GM23338 (cell line): ENCODE results near the gene CFAP70. TPM values are rescaled to one million over a fixed set of nuclear protein-coding genes. Genes with fewer than 3 reads are reported as not detected.

Source experiments
- ATAC-seq: fragments of 200-7000 bp; cut with Tn5 transposase; 3 replicates; pipeline ENCODE4 v1.9.1; 2020
- DNase-seq: peaks from one replicate; pipeline ENCODE4 v3.0.0-alpha.2; 2015; ENCODE audit warnings: low spot score
- H2AFZ ChIP-seq: fragments of 200-600 bp; sonication (generic); 2 replicates; pipeline ENCODE4 v1.8.0; 2016; ENCODE audit warnings: antibody characterized with exemption, mild to moderate bottlenecking, moderate library complexity
- H3F3A ChIP-seq: fragments of 200-600 bp; sonication (generic); replicated peaks from 2 replicates; pipeline ENCODE4 v1.8.0; 2017; ENCODE audit warnings: antibody characterized with exemption, mixed run types, low read depth
- H3K27ac ChIP-seq: fragments of 200-600 bp; sonication (generic); 2 replicates; pipeline ENCODE4 v1.6.1; 2016; ENCODE audit warnings: low read depth
- H3K27me3 ChIP-seq: fragments of 200-600 bp; sonication (generic); 2 replicates; pipeline ENCODE4 v1.8.0; 2016; ENCODE audit warnings: mild to moderate bottlenecking, mixed run types, moderate library complexity; ENCODE audit not compliant: insufficient read depth
- H3K36me3 ChIP-seq: fragments of 200-600 bp; sonication (generic); 2 replicates; pipeline ENCODE4 v1.8.0; 2016; ENCODE audit warnings: mild to moderate bottlenecking; ENCODE audit not compliant: insufficient read depth
- H3K4me1 ChIP-seq: fragments of 200-600 bp; sonication (generic); 2 replicates; pipeline ENCODE4 v1.8.0; 2016; ENCODE audit warnings: mild to moderate bottlenecking, moderate library complexity; ENCODE audit not compliant: insufficient read depth
- H3K4me2 ChIP-seq: fragments of 200-600 bp; sonication (generic); 2 replicates; pipeline ENCODE4 v1.7.1; 2017; ENCODE audit warnings: mixed run types
- H3K4me3 ChIP-seq: fragments of 200-600 bp; sonication (generic); 2 replicates; pipeline ENCODE4 v1.6.1; 2016; ENCODE audit warnings: mixed run types
- H3K79me2 ChIP-seq: fragments of 200-600 bp; sonication (generic); replicated peaks from 2 replicates; pipeline ENCODE4 v1.8.0; 2017; ENCODE audit warnings: mild to moderate bottlenecking; ENCODE audit not compliant: insufficient read depth
- H3K9me2 ChIP-seq: fragments of 200-600 bp; sonication (generic); 2 replicates; pipeline ENCODE4 v1.8.0; 2017; ENCODE audit not compliant: insufficient read depth
- H4K20me1 ChIP-seq: fragments of 200-600 bp; sonication (generic); replicated peaks from 2 replicates; pipeline ENCODE4 v1.8.0; 2017; ENCODE audit warnings: mild to moderate bottlenecking; ENCODE audit not compliant: insufficient read depth
- H3K27ac Mint-ChIP-seq: 2 replicates; pipeline ENCODE4 v1.8.0; 2020; ENCODE audit warnings: inconsistent platforms, mild to moderate bottlenecking, moderate library complexity, mixed read lengths
- H3K27me3 Mint-ChIP-seq: 3 replicates; pipeline ENCODE4 v1.8.0; 2022; ENCODE audit warnings: low read depth, mild to moderate bottlenecking, moderate library complexity, mixed read lengths, inconsistent platforms; ENCODE audit not compliant: insufficient read depth, poor library complexity
- H3K36me3 Mint-ChIP-seq: 3 replicates; pipeline ENCODE4 v1.8.0; 2021; ENCODE audit warnings: low read depth, mild to moderate bottlenecking, inconsistent platforms, moderate library complexity, mixed read lengths
- H3K4me1 Mint-ChIP-seq: 3 replicates; pipeline ENCODE4 v1.8.0; 2020; ENCODE audit warnings: mild to moderate bottlenecking, inconsistent platforms, mixed read lengths
- H3K4me3 Mint-ChIP-seq: 3 replicates; pipeline ENCODE4 v1.8.0; 2021; ENCODE audit warnings: moderate library complexity, mild to moderate bottlenecking, inconsistent platforms, mixed read lengths
- H3K9me3 Mint-ChIP-seq: 3 replicates; pipeline ENCODE4 v1.8.0; 2020; ENCODE audit warnings: moderate library complexity, mild to moderate bottlenecking, inconsistent platforms, mixed read lengths
- CREB1 ChIP-seq: fragments of 250-450 bp; sonication (Bioruptor Pico); IDR thresholded peaks from 2 replicates; pipeline ENCODE4 v1.5.0; 2020; ENCODE audit warnings: low read depth, mild to moderate bottlenecking, moderate library complexity
- EZH2 ChIP-seq: fragments of 200-600 bp; sonication (generic); IDR thresholded peaks from one replicate; pipeline ENCODE4 v1.8.0; 2017; ENCODE audit warnings: antibody characterized with exemption, mild to moderate bottlenecking, low read depth; ENCODE audit not compliant: unreplicated experiment
- EZH2phosphoT487 ChIP-seq: fragments of 200-600 bp; sonication (generic); IDR thresholded peaks from one replicate; pipeline ENCODE4 v1.8.1; 2018; ENCODE audit warnings: antibody characterized with exemption; ENCODE audit not compliant: unreplicated experiment
- JUNB ChIP-seq: IDR thresholded peaks from one replicate; pipeline ENCODE4 v1.6.1; 2016; ENCODE audit warnings: antibody characterized with exemption; ENCODE audit not compliant: unreplicated experiment
- NANOG ChIP-seq: IDR thresholded peaks from 2 replicates; pipeline ENCODE4 v1.6.1; 2016; ENCODE audit warnings: antibody characterized with exemption, borderline replicate concordance
- POLR2AphosphoS5 ChIP-seq: IDR thresholded peaks from 2 replicates; pipeline ENCODE4 v1.6.1; 2016; ENCODE audit warnings: antibody characterized with exemption, low read depth
- STAT1 ChIP-seq: IDR thresholded peaks from one replicate; pipeline ENCODE4 v1.6.1; 2016; ENCODE audit warnings: antibody characterized with exemption; ENCODE audit not compliant: unreplicated experiment
- ZNF114 ChIP-seq: fragments of 250-450 bp; sonication (Bioruptor Pico); IDR thresholded peaks from 2 replicates; pipeline ENCODE4 v1.5.0; 2020; ENCODE audit warnings: mild to moderate bottlenecking, moderate library complexity
- ZNF331 ChIP-seq: fragments of 250-450 bp; sonication (Bioruptor Pico); IDR thresholded peaks from 2 replicates; pipeline ENCODE4 v1.5.0; 2020; ENCODE audit warnings: low read depth, mild to moderate bottlenecking, moderate library complexity
- polyA plus RNA-seq: library from polyadenylated mRNA; unstranded; fragments of >200 nt; fragmentation: Nextera tagmentation; extraction: Ambion mirVana; gene quantifications from 2 replicates; pipeline ENCODE4 v1.2.1, GENCODE V29; 2016
- total RNA-seq: library from RNA; depleted of rRNA; stranded (reverse); fragments of >200 nt; shearing (Covaris generic); gene quantifications from 2 replicates; pipeline ENCODE4 v1.2.3, GENCODE V29; 2014
- TF ChIP-seq, protein P1 (sequence below): IDR thresholded peaks from 2 replicates; pipeline ENCODE4 v1.6.1; 2016; ENCODE audit warnings: antibody characterized with exemption
- TF ChIP-seq, protein P2 (sequence below), 2 experiments: fragments of 200-600 bp in 1 of 2; sonication (generic) in 1 of 2; conservative IDR thresholded peaks; 2 replicates each; pipeline versions ENCODE4 v1.5.1 to v1.6.1; 2016 to 2017; ENCODE audit warnings: antibody characterized with exemption in 2 of 2, low read depth in 2 of 2, mild to moderate bottlenecking in 2 of 2, moderate library complexity in 1 of 2
- TF ChIP-seq, protein P3 (sequence below): IDR thresholded peaks from one replicate; pipeline ENCODE4 v1.6.1; 2018; ENCODE audit warnings: antibody characterized with exemption; ENCODE audit not compliant: unreplicated experiment
- TF ChIP-seq, protein P4 (sequence below): fragments of 250-450 bp; sonication (Bioruptor Pico); IDR thresholded peaks from 2 replicates; pipeline ENCODE4 v1.5.0; 2020; ENCODE audit warnings: mild to moderate bottlenecking, moderate library complexity

The CFAP70 gene
- total and polyA plus RNA-seq, 2 experiments from 2014 or later = 0.17 to 0.24 TPM

DNA sequence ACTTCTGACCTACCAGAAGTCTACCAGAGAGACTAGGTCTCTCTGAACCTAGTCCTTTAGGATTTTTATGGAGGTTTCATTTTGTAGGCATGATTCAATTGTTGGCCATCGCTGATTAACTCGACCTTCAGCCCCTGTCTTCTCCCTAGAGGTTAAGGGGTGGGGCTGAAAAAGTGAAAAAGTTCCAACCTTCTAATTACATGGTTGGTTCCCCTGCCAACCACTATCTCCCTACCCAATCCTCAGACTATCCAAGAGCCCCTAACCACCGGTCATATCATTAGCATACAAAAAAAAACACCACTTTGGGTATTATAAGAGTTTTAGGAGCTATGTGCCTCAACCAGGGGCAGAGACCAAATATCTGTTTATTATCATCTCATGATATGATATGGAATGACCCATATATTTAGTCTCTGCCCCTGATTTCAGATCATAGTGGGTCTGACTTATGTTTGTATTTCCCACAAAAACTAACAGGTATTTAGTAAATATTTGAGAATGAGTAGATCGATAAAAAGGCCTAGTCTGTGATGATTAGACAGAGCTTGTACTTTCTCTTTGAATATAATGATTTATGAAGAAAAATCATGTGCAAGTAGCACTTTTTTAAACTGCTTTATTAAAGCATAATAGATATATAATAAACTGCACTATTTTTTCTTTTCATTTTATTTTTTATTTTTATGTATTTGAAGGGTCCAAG, 147.4 kb downstream of the CFAP70 start:
- H3K4me3 Mint-ChIP-seq = no peak overlapping the region
- DNase-seq = no peak

More for the DNA sequence above, 147.4 kb downstream of the CFAP70 start:
- Histone ChIP-seq H3K27me3 (no peaks in the 10 kb centered on the region), H3K4me1 (no peaks in the 10 kb centered on the region), H3F3A (no peaks in the 10 kb centered on the region), H2AFZ (no peak overlapping the region), H4K20me1 (no peaks in the 10 kb centered on the region), H3K4me2 (no peak overlapping the region), H3K4me3 (no peak overlapping the region), H3K36me3 (no peaks in the 10 kb centered on the region), H3K79me2 (no peaks in the 10 kb centered on the region), H3K27ac (no peak overlapping the region), H3K9me2 (no peaks in the 10 kb centered on the region)
- H3K36me3 Mint-ChIP-seq = peaks cover 19% of the 10 kb centered on the region
- TF ChIP-seq NANOG = no peak
- TF ChIP-seq CREB1 (CRISPR knock-in tag) = no peak
- no peak for TF ChIP-seq JUNB
- no peak for TF ChIP-seq POLR2AphosphoS5
- TF ChIP-seq EZH2 = no peak
- TF ChIP-seq EZH2phosphoT487 = no peak
- TF ChIP-seq, protein P1, sequence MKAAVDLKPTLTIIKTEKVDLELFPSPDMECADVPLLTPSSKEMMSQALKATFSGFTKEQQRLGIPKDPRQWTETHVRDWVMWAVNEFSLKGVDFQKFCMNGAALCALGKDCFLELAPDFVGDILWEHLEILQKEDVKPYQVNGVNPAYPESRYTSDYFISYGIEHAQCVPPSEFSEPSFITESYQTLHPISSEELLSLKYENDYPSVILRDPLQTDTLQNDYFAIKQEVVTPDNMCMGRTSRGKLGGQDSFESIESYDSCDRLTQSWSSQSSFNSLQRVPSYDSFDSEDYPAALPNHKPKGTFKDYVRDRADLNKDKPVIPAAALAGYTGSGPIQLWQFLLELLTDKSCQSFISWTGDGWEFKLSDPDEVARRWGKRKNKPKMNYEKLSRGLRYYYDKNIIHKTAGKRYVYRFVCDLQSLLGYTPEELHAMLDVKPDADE = no peak
- TF ChIP-seq ZNF331 = no peak
- no peak for TF ChIP-seq ZNF114 (CRISPR knock-in tag)
- TF ChIP-seq, protein P2, sequence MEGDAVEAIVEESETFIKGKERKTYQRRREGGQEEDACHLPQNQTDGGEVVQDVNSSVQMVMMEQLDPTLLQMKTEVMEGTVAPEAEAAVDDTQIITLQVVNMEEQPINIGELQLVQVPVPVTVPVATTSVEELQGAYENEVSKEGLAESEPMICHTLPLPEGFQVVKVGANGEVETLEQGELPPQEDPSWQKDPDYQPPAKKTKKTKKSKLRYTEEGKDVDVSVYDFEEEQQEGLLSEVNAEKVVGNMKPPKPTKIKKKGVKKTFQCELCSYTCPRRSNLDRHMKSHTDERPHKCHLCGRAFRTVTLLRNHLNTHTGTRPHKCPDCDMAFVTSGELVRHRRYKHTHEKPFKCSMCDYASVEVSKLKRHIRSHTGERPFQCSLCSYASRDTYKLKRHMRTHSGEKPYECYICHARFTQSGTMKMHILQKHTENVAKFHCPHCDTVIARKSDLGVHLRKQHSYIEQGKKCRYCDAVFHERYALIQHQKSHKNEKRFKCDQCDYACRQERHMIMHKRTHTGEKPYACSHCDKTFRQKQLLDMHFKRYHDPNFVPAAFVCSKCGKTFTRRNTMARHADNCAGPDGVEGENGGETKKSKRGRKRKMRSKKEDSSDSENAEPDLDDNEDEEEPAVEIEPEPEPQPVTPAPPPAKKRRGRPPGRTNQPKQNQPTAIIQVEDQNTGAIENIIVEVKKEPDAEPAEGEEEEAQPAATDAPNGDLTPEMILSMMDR (conservative IDR thresholded peaks at IDR 0.05; ENCODE audit: low read depth in 2 of 2) = no peak
- TF ChIP-seq, protein P3, sequence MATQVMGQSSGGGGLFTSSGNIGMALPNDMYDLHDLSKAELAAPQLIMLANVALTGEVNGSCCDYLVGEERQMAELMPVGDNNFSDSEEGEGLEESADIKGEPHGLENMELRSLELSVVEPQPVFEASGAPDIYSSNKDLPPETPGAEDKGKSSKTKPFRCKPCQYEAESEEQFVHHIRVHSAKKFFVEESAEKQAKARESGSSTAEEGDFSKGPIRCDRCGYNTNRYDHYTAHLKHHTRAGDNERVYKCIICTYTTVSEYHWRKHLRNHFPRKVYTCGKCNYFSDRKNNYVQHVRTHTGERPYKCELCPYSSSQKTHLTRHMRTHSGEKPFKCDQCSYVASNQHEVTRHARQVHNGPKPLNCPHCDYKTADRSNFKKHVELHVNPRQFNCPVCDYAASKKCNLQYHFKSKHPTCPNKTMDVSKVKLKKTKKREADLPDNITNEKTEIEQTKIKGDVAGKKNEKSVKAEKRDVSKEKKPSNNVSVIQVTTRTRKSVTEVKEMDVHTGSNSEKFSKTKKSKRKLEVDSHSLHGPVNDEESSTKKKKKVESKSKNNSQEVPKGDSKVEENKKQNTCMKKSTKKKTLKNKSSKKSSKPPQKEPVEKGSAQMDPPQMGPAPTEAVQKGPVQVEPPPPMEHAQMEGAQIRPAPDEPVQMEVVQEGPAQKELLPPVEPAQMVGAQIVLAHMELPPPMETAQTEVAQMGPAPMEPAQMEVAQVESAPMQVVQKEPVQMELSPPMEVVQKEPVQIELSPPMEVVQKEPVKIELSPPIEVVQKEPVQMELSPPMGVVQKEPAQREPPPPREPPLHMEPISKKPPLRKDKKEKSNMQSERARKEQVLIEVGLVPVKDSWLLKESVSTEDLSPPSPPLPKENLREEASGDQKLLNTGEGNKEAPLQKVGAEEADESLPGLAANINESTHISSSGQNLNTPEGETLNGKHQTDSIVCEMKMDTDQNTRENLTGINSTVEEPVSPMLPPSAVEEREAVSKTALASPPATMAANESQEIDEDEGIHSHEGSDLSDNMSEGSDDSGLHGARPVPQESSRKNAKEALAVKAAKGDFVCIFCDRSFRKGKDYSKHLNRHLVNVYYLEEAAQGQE = no peak
- no peak for TF ChIP-seq STAT1
- TF ChIP-seq, protein P4, sequence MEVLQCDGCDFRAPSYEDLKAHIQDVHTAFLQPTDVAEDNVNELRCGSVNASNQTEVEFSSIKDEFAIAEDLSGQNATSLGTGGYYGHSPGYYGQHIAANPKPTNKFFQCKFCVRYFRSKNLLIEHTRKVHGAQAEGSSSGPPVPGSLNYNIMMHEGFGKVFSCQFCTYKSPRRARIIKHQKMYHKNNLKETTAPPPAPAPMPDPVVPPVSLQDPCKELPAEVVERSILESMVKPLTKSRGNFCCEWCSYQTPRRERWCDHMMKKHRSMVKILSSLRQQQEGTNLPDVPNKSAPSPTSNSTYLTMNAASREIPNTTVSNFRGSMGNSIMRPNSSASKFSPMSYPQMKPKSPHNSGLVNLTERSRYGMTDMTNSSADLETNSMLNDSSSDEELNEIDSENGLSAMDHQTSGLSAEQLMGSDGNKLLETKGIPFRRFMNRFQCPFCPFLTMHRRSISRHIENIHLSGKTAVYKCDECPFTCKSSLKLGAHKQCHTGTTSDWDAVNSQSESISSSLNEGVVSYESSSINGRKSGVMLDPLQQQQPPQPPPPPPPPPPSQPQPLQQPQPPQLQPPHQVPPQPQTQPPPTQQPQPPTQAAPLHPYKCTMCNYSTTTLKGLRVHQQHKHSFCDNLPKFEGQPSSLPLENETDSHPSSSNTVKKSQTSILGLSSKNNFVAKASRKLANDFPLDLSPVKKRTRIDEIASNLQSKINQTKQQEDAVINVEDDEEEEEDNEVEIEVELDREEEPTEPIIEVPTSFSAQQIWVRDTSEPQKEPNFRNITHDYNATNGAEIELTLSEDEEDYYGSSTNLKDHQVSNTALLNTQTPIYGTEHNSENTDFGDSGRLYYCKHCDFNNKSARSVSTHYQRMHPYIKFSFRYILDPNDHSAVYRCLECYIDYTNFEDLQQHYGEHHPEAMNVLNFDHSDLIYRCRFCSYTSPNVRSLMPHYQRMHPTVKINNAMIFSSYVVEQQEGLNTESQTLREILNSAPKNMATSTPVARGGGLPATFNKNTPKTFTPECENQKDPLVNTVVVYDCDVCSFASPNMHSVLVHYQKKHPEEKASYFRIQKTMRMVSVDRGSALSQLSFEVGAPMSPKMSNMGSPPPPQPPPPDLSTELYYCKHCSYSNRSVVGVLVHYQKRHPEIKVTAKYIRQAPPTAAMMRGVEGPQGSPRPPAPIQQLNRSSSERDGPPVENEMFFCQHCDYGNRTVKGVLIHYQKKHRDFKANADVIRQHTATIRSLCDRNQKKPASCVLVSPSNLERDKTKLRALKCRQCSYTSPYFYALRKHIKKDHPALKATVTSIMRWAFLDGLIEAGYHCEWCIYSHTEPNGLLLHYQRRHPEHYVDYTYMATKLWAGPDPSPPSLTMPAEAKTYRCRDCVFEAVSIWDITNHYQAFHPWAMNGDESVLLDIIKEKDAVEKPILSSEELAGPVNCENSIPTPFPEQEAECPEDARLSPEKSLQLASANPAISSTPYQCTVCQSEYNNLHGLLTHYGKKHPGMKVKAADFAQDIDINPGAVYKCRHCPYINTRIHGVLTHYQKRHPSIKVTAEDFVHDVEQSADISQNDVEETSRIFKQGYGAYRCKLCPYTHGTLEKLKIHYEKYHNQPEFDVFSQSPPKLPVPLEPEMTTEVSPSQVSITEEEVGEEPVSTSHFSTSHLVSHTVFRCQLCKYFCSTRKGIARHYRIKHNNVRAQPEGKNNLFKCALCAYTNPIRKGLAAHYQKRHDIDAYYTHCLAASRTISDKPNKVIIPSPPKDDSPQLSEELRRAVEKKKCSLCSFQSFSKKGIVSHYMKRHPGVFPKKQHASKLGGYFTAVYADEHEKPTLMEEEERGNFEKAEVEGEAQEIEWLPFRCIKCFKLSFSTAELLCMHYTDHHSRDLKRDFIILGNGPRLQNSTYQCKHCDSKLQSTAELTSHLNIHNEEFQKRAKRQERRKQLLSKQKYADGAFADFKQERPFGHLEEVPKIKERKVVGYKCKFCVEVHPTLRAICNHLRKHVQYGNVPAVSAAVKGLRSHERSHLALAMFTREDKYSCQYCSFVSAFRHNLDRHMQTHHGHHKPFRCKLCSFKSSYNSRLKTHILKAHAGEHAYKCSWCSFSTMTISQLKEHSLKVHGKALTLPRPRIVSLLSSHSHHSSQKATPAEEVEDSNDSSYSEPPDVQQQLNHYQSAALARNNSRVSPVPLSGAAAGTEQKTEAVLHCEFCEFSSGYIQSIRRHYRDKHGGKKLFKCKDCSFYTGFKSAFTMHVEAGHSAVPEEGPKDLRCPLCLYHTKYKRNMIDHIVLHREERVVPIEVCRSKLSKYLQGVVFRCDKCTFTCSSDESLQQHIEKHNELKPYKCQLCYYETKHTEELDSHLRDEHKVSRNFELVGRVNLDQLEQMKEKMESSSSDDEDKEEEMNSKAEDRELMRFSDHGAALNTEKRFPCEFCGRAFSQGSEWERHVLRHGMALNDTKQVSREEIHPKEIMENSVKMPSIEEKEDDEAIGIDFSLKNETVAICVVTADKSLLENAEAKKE (CRISPR knock-in tag) = no peak
- H3K4me1 Mint-ChIP-seq = no peaks in the 10 kb centered on the region
- H3K9me3 Mint-ChIP-seq = peaks cover 15% of the 10 kb centered on the region
- ATAC-seq = no peak
- peaks cover 3% of the 10 kb centered on the region for H3K27me3 Mint-ChIP-seq
- no peak overlapping the region for H3K27ac Mint-ChIP-seq
